ENCODE data around the gene ERBB2. TPM values are rescaled to one million over a fixed set of nuclear protein-coding genes. Genes with fewer than 3 reads are reported as not detected.
"Not testable (repeated sequence)": the region's sequence is repeated elsewhere in the genome, so short reads cannot be mapped to it uniquely, and the experiment has no call there.

The ERBB2 gene
- total and polyA plus RNA-seq, 2 of the 13 experiments (the other 11 are each of a cell fraction or from before 2014, with no cell fraction given) = 57.7 to 64.1 TPM

DNA sequence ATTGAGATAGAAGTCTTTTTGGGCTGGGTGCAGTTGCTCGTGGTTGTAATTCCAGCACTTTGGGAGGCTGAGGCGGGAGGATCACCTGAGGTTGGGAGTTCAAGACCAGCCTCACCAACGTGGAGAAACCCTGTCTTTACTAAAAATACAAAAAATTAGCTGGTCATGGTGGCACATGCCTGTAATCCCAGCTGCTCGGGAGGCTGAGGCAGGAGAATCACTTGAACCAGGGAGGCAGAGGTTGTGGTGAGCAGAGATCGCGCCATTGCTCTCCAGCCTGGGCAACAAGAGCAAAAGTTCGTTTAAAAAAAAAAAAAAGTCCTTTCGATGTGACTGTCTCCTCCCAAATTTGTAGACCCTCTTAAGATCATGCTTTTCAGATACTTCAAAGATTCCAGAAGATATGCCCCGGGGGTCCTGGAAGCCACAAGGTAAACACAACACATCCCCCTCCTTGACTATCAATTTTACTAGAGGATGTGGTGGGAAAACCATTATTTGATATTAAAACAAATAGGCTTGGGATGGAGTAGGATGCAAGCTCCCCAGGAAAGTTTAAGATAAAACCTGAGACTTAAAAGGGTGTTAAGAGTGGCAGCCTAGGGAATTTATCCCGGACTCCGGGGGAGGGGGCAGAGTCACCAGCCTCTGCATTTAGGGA is 577 bp upstream of the ERBB2 start:
- intact Hi-C loops (cut with micrococcal nuclease; ENCODE audit: unreplicated experiment); CTCF ChIA-PET (ENCODE audit: low intra/inter-chr PET ratio, low total read pairs); H3K27me3 ChIP-seq (ENCODE audit: control insufficient read depth in 1 of 2, insufficient read depth in 2 of 2, low read length in 2 of 2); ATAC-seq; DNase-seq (ENCODE audit: low spot score); H4K20me1 ChIP-seq (ENCODE audit: insufficient read depth, low read length); FAIRE-seq; H3K36me3 ChIP-seq (replicated peaks in 1 of 2; ENCODE audit: control insufficient read depth in 1 of 2, insufficient read depth in 2 of 2, low read length in 2 of 2); BruUV-seq (replicated peaks); in situ Hi-C loops (cut with HindIII; ENCODE audit: extremely low pct_ligation_motif_present, low pct_unique_long_range_greater_than_20kb); H2AFZ ChIP-seq (ENCODE audit: low read length); H3K9me3 ChIP-seq (ENCODE audit: low read length): not testable (repeated sequence)
- Histone ChIP-seq H3K4me1 (ENCODE audit: insufficient read depth, low read length) (peaks cover 78% of the 10 kb centered on the region), H3K4me3 (replicated peaks in 1 of 3; ENCODE audit: insufficient read depth in 1 of 3, low read depth in 2 of 3, low read length in 3 of 3) (peak overlapping the region; percentile 90 to 94 (median 90)), H3K9ac (ENCODE audit: insufficient read depth, low read depth, low read length) (peak overlapping the region; percentile 88), H3K79me2 (ENCODE audit: insufficient read depth, low read length) (peaks cover 50% of the 10 kb centered on the region), H3K27ac (ENCODE audit: extremely low read length, insufficient read depth, low read length) (peak overlapping the region; percentile 78), H3K4me2 (ENCODE audit: low read depth, low read length) (peak overlapping the region; percentile 92)
- 36% methylated on average over 11 of the region's 11 CpGs for WGBS (ENCODE audit: low lambda C conversion rate)
- POLR2A ChIA-PET = interaction anchor here (1.1 to 6.6 kb wide), 12 partner anchors 11 to 68 kb away, joined by 3 to 118 read pairs (median 12); partner anchors contain the start of genes GRB7, MIEN1, PGAP3 and TCAP
- TF ChIP-seq, protein P1, sequence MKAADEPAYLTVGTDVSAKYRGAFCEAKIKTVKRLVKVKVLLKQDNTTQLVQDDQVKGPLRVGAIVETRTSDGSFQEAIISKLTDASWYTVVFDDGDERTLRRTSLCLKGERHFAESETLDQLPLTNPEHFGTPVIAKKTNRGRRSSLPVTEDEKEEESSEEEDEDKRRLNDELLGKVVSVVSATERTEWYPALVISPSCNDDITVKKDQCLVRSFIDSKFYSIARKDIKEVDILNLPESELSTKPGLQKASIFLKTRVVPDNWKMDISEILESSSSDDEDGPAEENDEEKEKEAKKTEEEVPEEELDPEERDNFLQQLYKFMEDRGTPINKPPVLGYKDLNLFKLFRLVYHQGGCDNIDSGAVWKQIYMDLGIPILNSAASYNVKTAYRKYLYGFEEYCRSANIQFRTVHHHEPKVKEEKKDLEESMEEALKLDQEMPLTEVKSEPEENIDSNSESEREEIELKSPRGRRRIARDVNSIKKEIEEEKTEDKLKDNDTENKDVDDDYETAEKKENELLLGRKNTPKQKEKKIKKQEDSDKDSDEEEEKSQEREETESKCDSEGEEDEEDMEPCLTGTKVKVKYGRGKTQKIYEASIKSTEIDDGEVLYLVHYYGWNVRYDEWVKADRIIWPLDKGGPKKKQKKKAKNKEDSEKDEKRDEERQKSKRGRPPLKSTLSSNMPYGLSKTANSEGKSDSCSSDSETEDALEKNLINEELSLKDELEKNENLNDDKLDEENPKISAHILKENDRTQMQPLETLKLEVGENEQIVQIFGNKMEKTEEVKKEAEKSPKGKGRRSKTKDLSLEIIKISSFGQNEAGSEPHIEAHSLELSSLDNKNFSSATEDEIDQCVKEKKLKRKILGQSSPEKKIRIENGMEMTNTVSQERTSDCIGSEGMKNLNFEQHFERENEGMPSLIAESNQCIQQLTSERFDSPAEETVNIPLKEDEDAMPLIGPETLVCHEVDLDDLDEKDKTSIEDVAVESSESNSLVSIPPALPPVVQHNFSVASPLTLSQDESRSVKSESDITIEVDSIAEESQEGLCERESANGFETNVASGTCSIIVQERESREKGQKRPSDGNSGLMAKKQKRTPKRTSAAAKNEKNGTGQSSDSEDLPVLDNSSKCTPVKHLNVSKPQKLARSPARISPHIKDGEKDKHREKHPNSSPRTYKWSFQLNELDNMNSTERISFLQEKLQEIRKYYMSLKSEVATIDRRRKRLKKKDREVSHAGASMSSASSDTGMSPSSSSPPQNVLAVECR (CRISPR knock-in tag; IDR thresholded peaks at IDR 0.05; ENCODE audit: borderline replicate concordance) = 0 out of 2 replicates have a peak, but pooled peaks have one; percentile 15
- TF ChIP-seq, protein P2, sequence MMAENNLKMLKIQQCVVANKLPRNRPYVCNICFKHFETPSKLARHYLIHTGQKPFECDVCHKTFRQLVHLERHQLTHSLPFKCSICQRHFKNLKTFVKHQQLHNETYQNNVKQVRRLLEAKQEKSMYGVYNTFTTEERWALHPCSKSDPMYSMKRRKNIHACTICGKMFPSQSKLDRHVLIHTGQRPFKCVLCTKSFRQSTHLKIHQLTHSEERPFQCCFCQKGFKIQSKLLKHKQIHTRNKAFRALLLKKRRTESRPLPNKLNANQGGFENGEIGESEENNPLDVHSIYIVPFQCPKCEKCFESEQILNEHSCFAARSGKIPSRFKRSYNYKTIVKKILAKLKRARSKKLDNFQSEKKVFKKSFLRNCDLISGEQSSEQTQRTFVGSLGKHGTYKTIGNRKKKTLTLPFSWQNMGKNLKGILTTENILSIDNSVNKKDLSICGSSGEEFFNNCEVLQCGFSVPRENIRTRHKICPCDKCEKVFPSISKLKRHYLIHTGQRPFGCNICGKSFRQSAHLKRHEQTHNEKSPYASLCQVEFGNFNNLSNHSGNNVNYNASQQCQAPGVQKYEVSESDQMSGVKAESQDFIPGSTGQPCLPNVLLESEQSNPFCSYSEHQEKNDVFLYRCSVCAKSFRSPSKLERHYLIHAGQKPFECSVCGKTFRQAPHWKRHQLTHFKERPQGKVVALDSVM (CRISPR knock-in tag; IDR thresholded peaks at IDR 0.05) = peak; percentile 64; the same call in 1 of the 2 replicates
- TF ChIP-seq REL (CRISPR knock-in tag; conservative IDR thresholded peaks at IDR 0.05) = 0 out of 2 replicates have a peak, but pooled peaks have one; percentile 2
- TF ChIP-seq ZNF501 (CRISPR knock-in tag; IDR thresholded peaks at IDR 0.05) = peak; percentile 71
- 0 out of 2 replicates have a peak, but pooled peaks have one; percentile 11 for TF ChIP-seq ZNF230 (CRISPR knock-in tag; IDR thresholded peaks at IDR 0.05)
- TF ChIP-seq ZMYM3 (CRISPR knock-in tag; IDR thresholded peaks at IDR 0.05) = 0 out of 2 replicates have a peak, but pooled peaks have one; percentile 35
- TF ChIP-seq, protein P3, sequence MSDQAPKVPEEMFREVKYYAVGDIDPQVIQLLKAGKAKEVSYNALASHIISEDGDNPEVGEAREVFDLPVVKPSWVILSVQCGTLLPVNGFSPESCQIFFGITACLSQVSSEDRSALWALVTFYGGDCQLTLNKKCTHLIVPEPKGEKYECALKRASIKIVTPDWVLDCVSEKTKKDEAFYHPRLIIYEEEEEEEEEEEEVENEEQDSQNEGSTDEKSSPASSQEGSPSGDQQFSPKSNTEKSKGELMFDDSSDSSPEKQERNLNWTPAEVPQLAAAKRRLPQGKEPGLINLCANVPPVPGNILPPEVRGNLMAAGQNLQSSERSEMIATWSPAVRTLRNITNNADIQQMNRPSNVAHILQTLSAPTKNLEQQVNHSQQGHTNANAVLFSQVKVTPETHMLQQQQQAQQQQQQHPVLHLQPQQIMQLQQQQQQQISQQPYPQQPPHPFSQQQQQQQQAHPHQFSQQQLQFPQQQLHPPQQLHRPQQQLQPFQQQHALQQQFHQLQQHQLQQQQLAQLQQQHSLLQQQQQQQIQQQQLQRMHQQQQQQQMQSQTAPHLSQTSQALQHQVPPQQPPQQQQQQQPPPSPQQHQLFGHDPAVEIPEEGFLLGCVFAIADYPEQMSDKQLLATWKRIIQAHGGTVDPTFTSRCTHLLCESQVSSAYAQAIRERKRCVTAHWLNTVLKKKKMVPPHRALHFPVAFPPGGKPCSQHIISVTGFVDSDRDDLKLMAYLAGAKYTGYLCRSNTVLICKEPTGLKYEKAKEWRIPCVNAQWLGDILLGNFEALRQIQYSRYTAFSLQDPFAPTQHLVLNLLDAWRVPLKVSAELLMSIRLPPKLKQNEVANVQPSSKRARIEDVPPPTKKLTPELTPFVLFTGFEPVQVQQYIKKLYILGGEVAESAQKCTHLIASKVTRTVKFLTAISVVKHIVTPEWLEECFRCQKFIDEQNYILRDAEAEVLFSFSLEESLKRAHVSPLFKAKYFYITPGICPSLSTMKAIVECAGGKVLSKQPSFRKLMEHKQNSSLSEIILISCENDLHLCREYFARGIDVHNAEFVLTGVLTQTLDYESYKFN (CRISPR knock-in tag; conservative IDR thresholded peaks at IDR 0.05) = 0 out of 2 replicates have a peak, but pooled peaks have one; percentile 25
